GM23338 (cell line): ENCODE measurements around the gene CFAP141. TPM values are rescaled to one million over a fixed set of nuclear protein-coding genes. Genes with fewer than 3 reads are reported as not detected.

ENCODE experiments used
- ATAC-seq: fragments of 200-7000 bp; cut with Tn5 transposase; 3 replicates; pipeline ENCODE4 v1.9.1; 2020
- DNase-seq: peaks from one replicate; pipeline ENCODE4 v3.0.0-alpha.2; 2015; ENCODE audit warnings: low spot score
- H2AFZ ChIP-seq: fragments of 200-600 bp; sonication (generic); 2 replicates; pipeline ENCODE4 v1.8.0; 2016; ENCODE audit warnings: antibody characterized with exemption, mild to moderate bottlenecking, moderate library complexity
- H3F3A ChIP-seq: fragments of 200-600 bp; sonication (generic); replicated peaks from 2 replicates; pipeline ENCODE4 v1.8.0; 2017; ENCODE audit warnings: antibody characterized with exemption, mixed run types, low read depth
- H3K27ac ChIP-seq: fragments of 200-600 bp; sonication (generic); 2 replicates; pipeline ENCODE4 v1.6.1; 2016; ENCODE audit warnings: low read depth
- H3K27me3 ChIP-seq: fragments of 200-600 bp; sonication (generic); 2 replicates; pipeline ENCODE4 v1.8.0; 2016; ENCODE audit warnings: mild to moderate bottlenecking, mixed run types, moderate library complexity; ENCODE audit not compliant: insufficient read depth
- H3K36me3 ChIP-seq: fragments of 200-600 bp; sonication (generic); 2 replicates; pipeline ENCODE4 v1.8.0; 2016; ENCODE audit warnings: mild to moderate bottlenecking; ENCODE audit not compliant: insufficient read depth
- H3K4me1 ChIP-seq: fragments of 200-600 bp; sonication (generic); 2 replicates; pipeline ENCODE4 v1.8.0; 2016; ENCODE audit warnings: mild to moderate bottlenecking, moderate library complexity; ENCODE audit not compliant: insufficient read depth
- H3K4me2 ChIP-seq: fragments of 200-600 bp; sonication (generic); 2 replicates; pipeline ENCODE4 v1.7.1; 2017; ENCODE audit warnings: mixed run types
- H3K4me3 ChIP-seq: fragments of 200-600 bp; sonication (generic); 2 replicates; pipeline ENCODE4 v1.6.1; 2016; ENCODE audit warnings: mixed run types
- H3K79me2 ChIP-seq: fragments of 200-600 bp; sonication (generic); replicated peaks from 2 replicates; pipeline ENCODE4 v1.8.0; 2017; ENCODE audit warnings: mild to moderate bottlenecking; ENCODE audit not compliant: insufficient read depth
- H3K9me2 ChIP-seq: fragments of 200-600 bp; sonication (generic); 2 replicates; pipeline ENCODE4 v1.8.0; 2017; ENCODE audit not compliant: insufficient read depth
- H4K20me1 ChIP-seq: fragments of 200-600 bp; sonication (generic); replicated peaks from 2 replicates; pipeline ENCODE4 v1.8.0; 2017; ENCODE audit warnings: mild to moderate bottlenecking; ENCODE audit not compliant: insufficient read depth
- H3K27ac Mint-ChIP-seq: 2 replicates; pipeline ENCODE4 v1.8.0; 2020; ENCODE audit warnings: inconsistent platforms, mild to moderate bottlenecking, moderate library complexity, mixed read lengths
- H3K27me3 Mint-ChIP-seq: 3 replicates; pipeline ENCODE4 v1.8.0; 2022; ENCODE audit warnings: low read depth, mild to moderate bottlenecking, moderate library complexity, mixed read lengths, inconsistent platforms; ENCODE audit not compliant: insufficient read depth, poor library complexity
- H3K36me3 Mint-ChIP-seq: 3 replicates; pipeline ENCODE4 v1.8.0; 2021; ENCODE audit warnings: low read depth, mild to moderate bottlenecking, inconsistent platforms, moderate library complexity, mixed read lengths
- H3K4me1 Mint-ChIP-seq: 3 replicates; pipeline ENCODE4 v1.8.0; 2020; ENCODE audit warnings: mild to moderate bottlenecking, inconsistent platforms, mixed read lengths
- H3K4me3 Mint-ChIP-seq: 3 replicates; pipeline ENCODE4 v1.8.0; 2021; ENCODE audit warnings: moderate library complexity, mild to moderate bottlenecking, inconsistent platforms, mixed read lengths
- H3K9me3 Mint-ChIP-seq: 3 replicates; pipeline ENCODE4 v1.8.0; 2020; ENCODE audit warnings: moderate library complexity, mild to moderate bottlenecking, inconsistent platforms, mixed read lengths
- CREB1 ChIP-seq: fragments of 250-450 bp; sonication (Bioruptor Pico); IDR thresholded peaks from 2 replicates; pipeline ENCODE4 v1.5.0; 2020; ENCODE audit warnings: low read depth, mild to moderate bottlenecking, moderate library complexity
- CTCF ChIP-seq, 2 experiments: fragments of 200-600 bp in 1 of 2; sonication (generic) in 1 of 2; conservative IDR thresholded peaks; 2 replicates each; pipeline versions ENCODE4 v1.5.1 to v1.6.1; 2016 to 2017; ENCODE audit warnings: antibody characterized with exemption in 2 of 2, low read depth in 2 of 2, mild to moderate bottlenecking in 2 of 2, moderate library complexity in 1 of 2
- ETS1 ChIP-seq: IDR thresholded peaks from 2 replicates; pipeline ENCODE4 v1.6.1; 2016; ENCODE audit warnings: antibody characterized with exemption
- EZH2 ChIP-seq: fragments of 200-600 bp; sonication (generic); IDR thresholded peaks from one replicate; pipeline ENCODE4 v1.8.0; 2017; ENCODE audit warnings: antibody characterized with exemption, mild to moderate bottlenecking, low read depth; ENCODE audit not compliant: unreplicated experiment
- EZH2phosphoT487 ChIP-seq: fragments of 200-600 bp; sonication (generic); IDR thresholded peaks from one replicate; pipeline ENCODE4 v1.8.1; 2018; ENCODE audit warnings: antibody characterized with exemption; ENCODE audit not compliant: unreplicated experiment
- JUNB ChIP-seq: IDR thresholded peaks from one replicate; pipeline ENCODE4 v1.6.1; 2016; ENCODE audit warnings: antibody characterized with exemption; ENCODE audit not compliant: unreplicated experiment
- NANOG ChIP-seq: IDR thresholded peaks from 2 replicates; pipeline ENCODE4 v1.6.1; 2016; ENCODE audit warnings: antibody characterized with exemption, borderline replicate concordance
- POLR2AphosphoS5 ChIP-seq: IDR thresholded peaks from 2 replicates; pipeline ENCODE4 v1.6.1; 2016; ENCODE audit warnings: antibody characterized with exemption, low read depth
- REST ChIP-seq: IDR thresholded peaks from one replicate; pipeline ENCODE4 v1.6.1; 2018; ENCODE audit warnings: antibody characterized with exemption; ENCODE audit not compliant: unreplicated experiment
- STAT1 ChIP-seq: IDR thresholded peaks from one replicate; pipeline ENCODE4 v1.6.1; 2016; ENCODE audit warnings: antibody characterized with exemption; ENCODE audit not compliant: unreplicated experiment
- ZNF114 ChIP-seq: fragments of 250-450 bp; sonication (Bioruptor Pico); IDR thresholded peaks from 2 replicates; pipeline ENCODE4 v1.5.0; 2020; ENCODE audit warnings: mild to moderate bottlenecking, moderate library complexity
- ZNF331 ChIP-seq: fragments of 250-450 bp; sonication (Bioruptor Pico); IDR thresholded peaks from 2 replicates; pipeline ENCODE4 v1.5.0; 2020; ENCODE audit warnings: low read depth, mild to moderate bottlenecking, moderate library complexity
- ZNF462 ChIP-seq: fragments of 250-450 bp; sonication (Bioruptor Pico); IDR thresholded peaks from 2 replicates; pipeline ENCODE4 v1.5.0; 2020; ENCODE audit warnings: mild to moderate bottlenecking, moderate library complexity
- polyA plus RNA-seq: library from polyadenylated mRNA; unstranded; fragments of >200 nt; fragmentation: Nextera tagmentation; extraction: Ambion mirVana; gene quantifications from 2 replicates; pipeline ENCODE4 v1.2.1, GENCODE V29; 2016
- total RNA-seq: library from RNA; depleted of rRNA; stranded (reverse); fragments of >200 nt; shearing (Covaris generic); gene quantifications from 2 replicates; pipeline ENCODE4 v1.2.3, GENCODE V29; 2014

The CFAP141 gene
- total and polyA plus RNA-seq, 2 experiments from 2014 or later: not detected

GRCh38 chr1:154174654-154175053 lies 31.5 kb downstream of the CFAP141 start:
- no peak for TF ChIP-seq CREB1 (CRISPR knock-in tag)
- TF ChIP-seq NANOG: no peak
- no peak for TF ChIP-seq ETS1
- no peak for TF ChIP-seq EZH2
- no peak for TF ChIP-seq ZNF114 (CRISPR knock-in tag)
- no peak for TF ChIP-seq EZH2phosphoT487
- TF ChIP-seq ZNF331 (CRISPR knock-in tag): no peak
- no peak for TF ChIP-seq ZNF462
- no peak for TF ChIP-seq REST
- no peak for TF ChIP-seq JUNB
- TF ChIP-seq STAT1: no peak
- no peak for TF ChIP-seq POLR2AphosphoS5
- no peak for TF ChIP-seq CTCF (conservative IDR thresholded peaks at IDR 0.05; ENCODE audit: low read depth in 2 of 2)
- Mint-ChIP-seq H3K27me3 (peaks cover 3% of the 10 kb centered on the region), H3K9me3 (no peaks in the 10 kb centered on the region), H3K27ac (no peak overlapping the region), H3K4me3 (no peak overlapping the region), H3K36me3 (peaks cover 81% of the 10 kb centered on the region), H3K4me1 (peaks cover 27% of the 10 kb centered on the region)
- H4K20me1 ChIP-seq: peaks cover 77% of the 10 kb centered on the region
- no peak for DNase-seq
- H3K79me2 ChIP-seq: peaks cover 98% of the 10 kb centered on the region
- no peaks in the 10 kb centered on the region for H3K27me3 ChIP-seq
- no peaks in the 10 kb centered on the region for H3K9me2 ChIP-seq
- no peak overlapping the region for H2AFZ ChIP-seq
- no peak for ATAC-seq
- no peak overlapping the region for H3K4me3 ChIP-seq
- H3K4me2 ChIP-seq: no peak overlapping the region
- no peak overlapping the region for H3K27ac ChIP-seq
- H3K4me1 ChIP-seq: peaks cover 21% of the 10 kb centered on the region
- peaks cover 51% of the 10 kb centered on the region for H3K36me3 ChIP-seq
- peaks cover 13% of the 10 kb centered on the region; the same call in 1 of the 2 replicates for H3F3A ChIP-seq
